ENCODE results near the gene FKBP2.

Gene FKBP2

GRCh38 chr11:64240435-64241240 lies at the start of gene FKBP2:
TSS of gene FKBP2 (plus strand) at chr11:64241095. CDS start at chr11:64242388, 1,293 bp downstream.
- DNase-seq (ENCODE audit: low read depth in 1 of 2, low spot score in 1 of 2): peak; percentile 96

GRCh38 chr11:64192434-64192833 lies 48.5 kb upstream of the FKBP2 start:
- no peak for DNase-seq (ENCODE audit: low read depth in 1 of 2, low spot score in 1 of 2)

- DNase-seq (ENCODE audit: low read depth in 1 of 2, low spot score in 1 of 2): no peak
Measured at GRCh38 chr11:64196626-64197025, 44.3 kb upstream of the FKBP2 start.

- no peak for DNase-seq (ENCODE audit: low read depth in 1 of 2, low spot score in 1 of 2)
Measured at GRCh38 chr11:64198511-64198910, 42.4 kb upstream of the FKBP2 start.

GRCh38 chr11:64201543-64201942 lies 39.4 kb upstream of the FKBP2 start:
- no peak for DNase-seq (ENCODE audit: low read depth in 1 of 2, low spot score in 1 of 2)

- no peak for DNase-seq (ENCODE audit: low read depth in 1 of 2, low spot score in 1 of 2)
Measured at GRCh38 chr11:64202992-64203391, 37.9 kb upstream of the FKBP2 start.

GRCh38 chr11:64203421-64204079 lies 37.3 kb upstream of the FKBP2 start:
- DNase-seq (ENCODE audit: low read depth in 1 of 2, low spot score in 1 of 2): no peak

GRCh38 chr11:64204080-64204440 lies 36.8 kb upstream of the FKBP2 start:
- no peak for DNase-seq (ENCODE audit: low read depth in 1 of 2, low spot score in 1 of 2)

GRCh38 chr11:64204464-64204989 lies 36.4 kb upstream of the FKBP2 start:
- DNase-seq (ENCODE audit: low read depth in 1 of 2, low spot score in 1 of 2): peak; percentile 45 to 64

GRCh38 chr11:64206457-64207255 lies 34.2 kb upstream of the FKBP2 start, which contains the start of gene FERMT3:
TSS of gene FERMT3 (plus strand) at chr11:64206721. CDS start at chr11:64207365, 644 bp downstream.
- peak in 1 of 2 donors; percentile 71 for DNase-seq (ENCODE audit: low read depth in 1 of 2, low spot score in 1 of 2)

- DNase-seq (ENCODE audit: low read depth in 1 of 2, low spot score in 1 of 2): peak; percentile 67 to 77
Measured at GRCh38 chr11:64207256-64208085, 33.4 kb upstream of the FKBP2 start.

- DNase-seq (ENCODE audit: low read depth in 1 of 2, low spot score in 1 of 2): no peak
Measured at GRCh38 chr11:64208086-64208795, 32.7 kb upstream of the FKBP2 start.

GRCh38 chr11:64208796-64209562 lies 31.9 kb upstream of the FKBP2 start:
- DNase-seq (ENCODE audit: low read depth in 1 of 2, low spot score in 1 of 2): no peak

- no peak for DNase-seq (ENCODE audit: low read depth in 1 of 2, low spot score in 1 of 2)
Measured at GRCh38 chr11:64209563-64209843, 31.4 kb upstream of the FKBP2 start.

- no peak for DNase-seq (ENCODE audit: low read depth in 1 of 2, low spot score in 1 of 2)
Measured at GRCh38 chr11:64210301-64211020, 30.4 kb upstream of the FKBP2 start.

- no peak for DNase-seq (ENCODE audit: low read depth in 1 of 2, low spot score in 1 of 2)
Measured at GRCh38 chr11:64211181-64211872, 29.6 kb upstream of the FKBP2 start.

- no peak for DNase-seq (ENCODE audit: low read depth in 1 of 2, low spot score in 1 of 2)
Measured at GRCh38 chr11:64216879-64217278, 24.0 kb upstream of the FKBP2 start.
